HG03558 (cell line): ENCODE results near the gene PARM1.

ENCODE experiments used
- ATAC-seq: cut with Tn5 transposase; IDR thresholded peaks from one replicate; pipeline ENCODE4 v1.9.1; 2021; ENCODE audit warnings: moderate number of reproducible peaks; ENCODE audit not compliant: unreplicated experiment; ENCODE audit errors: extremely low read depth

PARM1 gene

DNA sequence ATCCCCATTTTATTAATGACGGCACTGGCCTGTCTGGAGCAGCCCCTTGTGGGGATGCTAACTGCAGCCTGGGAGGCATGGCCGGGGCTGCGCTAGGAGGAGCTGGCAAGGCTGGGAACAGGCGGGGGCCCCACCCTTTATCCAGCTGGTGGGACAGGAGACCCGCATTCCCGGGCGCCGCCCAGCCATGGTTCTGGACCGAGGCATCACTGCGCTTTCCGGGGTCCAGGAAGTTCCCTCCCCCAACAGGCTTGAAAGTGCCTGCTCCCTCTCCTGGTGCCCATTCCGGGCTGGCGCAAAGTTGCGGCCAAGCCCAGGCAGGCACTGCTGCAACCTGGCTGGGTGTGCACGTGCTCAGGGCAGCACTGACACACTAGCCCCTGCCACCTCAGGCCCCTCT is 124.5 kb downstream of the PARM1 start:
- ATAC-seq = no peak

- ATAC-seq = no peak
Observed at GRCh38 chr4:75058486-75058885, 125.6 kb downstream of the PARM1 start.

DNA sequence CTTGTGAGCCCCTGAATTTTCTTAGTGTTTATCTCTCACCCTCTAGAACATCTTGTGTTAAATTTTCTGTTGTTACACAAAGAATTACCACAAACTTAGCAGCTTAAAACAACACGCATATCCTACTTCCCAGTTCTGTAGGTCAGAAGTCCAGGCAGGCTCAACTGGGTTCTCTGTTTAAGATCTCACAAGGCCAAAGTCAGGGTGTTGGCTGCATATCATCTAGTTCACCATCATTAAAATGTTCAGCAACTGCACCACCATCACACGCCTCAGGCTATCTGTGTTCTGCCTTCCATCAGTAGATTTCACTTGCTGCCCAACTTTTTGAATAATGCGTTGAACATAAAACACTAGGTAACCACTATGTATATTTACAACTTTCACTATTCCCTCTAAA is 130.5 kb downstream of the PARM1 start:
- no peak for ATAC-seq

- ATAC-seq = no peak
Observed at GRCh38 chr4:75065909-75066308, 133.0 kb downstream of the PARM1 start.

GRCh38 chr4:75069493-75070074 is 136.7 kb downstream of the PARM1 start:
- ATAC-seq = peak; percentile 66

DNA sequence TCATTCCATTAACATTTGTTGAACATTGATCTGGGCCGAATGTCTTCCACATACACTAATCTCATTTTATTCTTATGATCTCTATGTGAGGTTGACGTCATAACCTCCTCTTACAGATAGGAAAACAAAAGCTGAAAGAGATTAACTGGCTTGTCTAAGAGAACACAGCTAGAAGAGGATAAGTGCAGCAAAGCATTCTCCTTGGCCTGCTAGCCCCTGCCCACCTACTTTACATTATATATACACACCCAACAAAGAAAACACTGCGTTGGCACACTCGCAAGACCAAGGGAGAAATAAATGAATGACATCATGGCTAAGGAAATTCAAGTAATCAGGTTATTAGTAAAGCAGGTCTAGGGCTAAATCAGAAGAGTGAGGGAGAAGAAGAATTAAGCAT is 138.4 kb downstream of the PARM1 start:
- ATAC-seq = no peak

DNA sequence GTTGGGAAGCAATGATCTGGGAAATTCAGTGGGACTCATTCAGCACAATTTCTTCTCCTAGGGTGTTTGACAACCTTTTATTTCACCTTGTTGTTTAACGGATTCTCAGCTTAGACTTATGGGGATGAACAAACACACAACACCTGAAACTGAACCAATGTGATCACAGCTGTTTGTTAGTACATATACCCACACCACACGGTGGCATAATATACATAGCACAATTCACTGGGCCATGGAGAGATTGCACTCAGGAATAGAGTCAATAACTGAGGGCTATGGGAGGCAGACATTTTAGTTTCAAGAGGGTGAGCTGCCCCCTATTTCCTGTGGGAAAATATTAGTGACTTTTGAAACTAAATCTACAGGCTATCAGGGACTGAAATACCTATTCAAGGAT is 148.0 kb downstream of the PARM1 start:
- no peak for ATAC-seq

DNA sequence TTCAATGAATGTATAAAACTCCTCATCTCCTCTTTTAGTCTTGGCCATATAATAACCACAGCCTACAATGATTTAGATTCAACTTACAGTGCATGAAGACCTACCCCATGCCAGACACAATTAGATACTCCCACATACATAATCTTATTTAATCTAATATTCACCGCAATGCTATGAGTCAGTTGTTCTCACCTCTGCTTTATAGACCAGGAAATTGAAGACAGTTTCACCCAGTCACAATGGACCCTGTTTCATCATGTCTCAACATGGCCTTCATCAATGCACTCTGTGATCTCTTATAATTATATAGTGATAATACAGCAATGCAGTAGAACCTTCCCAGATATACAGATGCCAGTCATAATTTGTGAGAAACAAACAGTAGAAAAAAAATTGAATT is 148.6 kb downstream of the PARM1 start:
- no peak for ATAC-seq

GRCh38 chr4:75087416-75087815 is 154.5 kb downstream of the PARM1 start:
- no peak for ATAC-seq

GRCh38 chr4:75087865-75088264 is 154.9 kb downstream of the PARM1 start:
- no peak for ATAC-seq

DNA sequence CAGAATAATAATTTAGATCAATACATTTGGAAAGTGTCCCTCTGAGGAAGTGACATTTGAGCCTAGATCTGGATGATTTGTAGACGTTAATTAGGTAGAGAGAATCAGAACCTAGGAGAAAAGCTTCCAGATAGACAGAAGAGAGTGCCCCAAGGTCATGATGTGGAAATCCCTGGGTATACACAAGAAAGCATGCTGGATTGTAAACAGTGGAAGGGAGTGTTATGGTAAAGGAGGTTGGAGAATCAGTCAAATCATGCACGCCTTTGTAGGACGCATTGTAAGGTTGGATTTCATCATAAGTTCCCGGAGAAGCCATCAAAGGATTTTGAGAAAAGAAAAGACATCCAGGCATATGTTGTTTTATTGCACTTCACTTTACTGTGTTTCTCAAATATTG is 156.3 kb downstream of the PARM1 start:
- ATAC-seq = no peak

DNA sequence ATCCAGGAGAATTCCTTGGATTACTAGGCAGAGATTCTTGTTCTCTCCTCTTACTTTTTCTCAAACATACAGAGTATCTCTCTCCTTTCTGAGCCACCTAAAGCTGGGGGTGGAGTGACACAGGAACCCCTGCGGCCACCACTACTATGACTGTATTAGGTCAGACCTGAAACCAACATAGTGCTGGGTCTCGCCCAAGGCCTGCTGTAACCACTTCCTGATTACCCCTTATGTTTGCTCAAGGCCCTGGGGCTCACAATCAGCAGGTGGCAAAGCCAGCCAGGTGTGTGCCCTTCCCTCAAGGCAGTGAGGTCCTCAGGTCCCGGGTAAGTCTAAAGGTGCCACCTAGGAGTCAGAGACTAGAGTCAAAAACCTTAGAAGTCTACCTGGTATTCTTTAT is 166.4 kb downstream of the PARM1 start:
- ATAC-seq = peak; percentile 96
